PC-9 (cell line): ENCODE results near the gene OR2A12.

ENCODE experiments used
- EZH2 ChIP-seq: fragments of 200-600 bp; sonication (generic); IDR thresholded peaks from 2 replicates; pipeline ENCODE4 v1.8.0; 2017; ENCODE audit warnings: antibody characterized with exemption, low read depth
- TF ChIP-seq, protein P1 (sequence below): fragments of 200-600 bp; sonication (generic); conservative IDR thresholded peaks from 2 replicates; pipeline ENCODE4 v1.6.1; 2017; ENCODE audit warnings: mixed run types, antibody characterized with exemption, mild to moderate bottlenecking, moderate library complexity

DNA sequence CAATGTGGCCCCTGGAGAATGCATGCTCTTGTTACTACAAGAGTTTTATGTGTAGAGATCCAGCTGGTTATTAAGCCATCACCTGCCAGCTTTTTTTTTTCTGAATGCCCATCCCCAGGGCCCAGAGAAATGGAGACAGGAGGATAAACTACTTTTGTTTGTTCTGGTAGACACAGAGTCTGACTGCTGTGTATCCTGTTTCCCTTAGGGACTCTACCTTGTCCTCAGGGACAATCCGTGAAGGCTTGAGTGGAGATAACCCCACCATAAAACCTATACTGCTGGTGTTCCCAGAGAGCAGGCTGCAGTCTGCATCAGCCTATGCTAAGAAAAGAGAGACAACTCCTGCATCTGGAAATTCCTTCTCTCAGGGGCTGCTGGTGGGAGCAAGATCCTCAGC, 37.4 kb upstream of the OR2A12 start, which contains the start of gene OR2A5:
- TF ChIP-seq, protein P1, sequence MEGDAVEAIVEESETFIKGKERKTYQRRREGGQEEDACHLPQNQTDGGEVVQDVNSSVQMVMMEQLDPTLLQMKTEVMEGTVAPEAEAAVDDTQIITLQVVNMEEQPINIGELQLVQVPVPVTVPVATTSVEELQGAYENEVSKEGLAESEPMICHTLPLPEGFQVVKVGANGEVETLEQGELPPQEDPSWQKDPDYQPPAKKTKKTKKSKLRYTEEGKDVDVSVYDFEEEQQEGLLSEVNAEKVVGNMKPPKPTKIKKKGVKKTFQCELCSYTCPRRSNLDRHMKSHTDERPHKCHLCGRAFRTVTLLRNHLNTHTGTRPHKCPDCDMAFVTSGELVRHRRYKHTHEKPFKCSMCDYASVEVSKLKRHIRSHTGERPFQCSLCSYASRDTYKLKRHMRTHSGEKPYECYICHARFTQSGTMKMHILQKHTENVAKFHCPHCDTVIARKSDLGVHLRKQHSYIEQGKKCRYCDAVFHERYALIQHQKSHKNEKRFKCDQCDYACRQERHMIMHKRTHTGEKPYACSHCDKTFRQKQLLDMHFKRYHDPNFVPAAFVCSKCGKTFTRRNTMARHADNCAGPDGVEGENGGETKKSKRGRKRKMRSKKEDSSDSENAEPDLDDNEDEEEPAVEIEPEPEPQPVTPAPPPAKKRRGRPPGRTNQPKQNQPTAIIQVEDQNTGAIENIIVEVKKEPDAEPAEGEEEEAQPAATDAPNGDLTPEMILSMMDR: no peak
- no peak for TF ChIP-seq EZH2
